22Rv1 (cell line): ENCODE measurements around the gene CCDC126.

Experiments used
- ZFX ChIP-seq: fragments of 450-650 bp; IDR thresholded peaks from 2 replicates; pipeline ENCODE4 v1.6.1; 2017; ENCODE audit warnings: antibody characterized with exemption, borderline replicate concordance
- TF ChIP-seq, protein P1 (sequence below): fragments of 450-650 bp; IDR thresholded peaks from 2 replicates; pipeline ENCODE4 v1.5.1; 2017; ENCODE audit warnings: mild to moderate bottlenecking

- TF ChIP-seq, protein P1, sequence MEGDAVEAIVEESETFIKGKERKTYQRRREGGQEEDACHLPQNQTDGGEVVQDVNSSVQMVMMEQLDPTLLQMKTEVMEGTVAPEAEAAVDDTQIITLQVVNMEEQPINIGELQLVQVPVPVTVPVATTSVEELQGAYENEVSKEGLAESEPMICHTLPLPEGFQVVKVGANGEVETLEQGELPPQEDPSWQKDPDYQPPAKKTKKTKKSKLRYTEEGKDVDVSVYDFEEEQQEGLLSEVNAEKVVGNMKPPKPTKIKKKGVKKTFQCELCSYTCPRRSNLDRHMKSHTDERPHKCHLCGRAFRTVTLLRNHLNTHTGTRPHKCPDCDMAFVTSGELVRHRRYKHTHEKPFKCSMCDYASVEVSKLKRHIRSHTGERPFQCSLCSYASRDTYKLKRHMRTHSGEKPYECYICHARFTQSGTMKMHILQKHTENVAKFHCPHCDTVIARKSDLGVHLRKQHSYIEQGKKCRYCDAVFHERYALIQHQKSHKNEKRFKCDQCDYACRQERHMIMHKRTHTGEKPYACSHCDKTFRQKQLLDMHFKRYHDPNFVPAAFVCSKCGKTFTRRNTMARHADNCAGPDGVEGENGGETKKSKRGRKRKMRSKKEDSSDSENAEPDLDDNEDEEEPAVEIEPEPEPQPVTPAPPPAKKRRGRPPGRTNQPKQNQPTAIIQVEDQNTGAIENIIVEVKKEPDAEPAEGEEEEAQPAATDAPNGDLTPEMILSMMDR = no peak
- no peak for TF ChIP-seq ZFX
Measured at GRCh38 chr7:23658831-23659427, 61.7 kb downstream of the CCDC126 start.
